Measurements from ENCODE around the gene RAB40C. TPM values are rescaled to one million over a fixed set of nuclear protein-coding genes. Genes with fewer than 3 reads are reported as not detected.
"Not testable (repeated sequence)": the region's sequence is repeated elsewhere in the genome, so short reads cannot be mapped to it uniquely, and the experiment has no call there.

RAB40C gene
- total and polyA plus RNA-seq, 4 donors: 6.1 to 11.0 (median 9.2) TPM

- TF ChIP-seq, protein P1, sequence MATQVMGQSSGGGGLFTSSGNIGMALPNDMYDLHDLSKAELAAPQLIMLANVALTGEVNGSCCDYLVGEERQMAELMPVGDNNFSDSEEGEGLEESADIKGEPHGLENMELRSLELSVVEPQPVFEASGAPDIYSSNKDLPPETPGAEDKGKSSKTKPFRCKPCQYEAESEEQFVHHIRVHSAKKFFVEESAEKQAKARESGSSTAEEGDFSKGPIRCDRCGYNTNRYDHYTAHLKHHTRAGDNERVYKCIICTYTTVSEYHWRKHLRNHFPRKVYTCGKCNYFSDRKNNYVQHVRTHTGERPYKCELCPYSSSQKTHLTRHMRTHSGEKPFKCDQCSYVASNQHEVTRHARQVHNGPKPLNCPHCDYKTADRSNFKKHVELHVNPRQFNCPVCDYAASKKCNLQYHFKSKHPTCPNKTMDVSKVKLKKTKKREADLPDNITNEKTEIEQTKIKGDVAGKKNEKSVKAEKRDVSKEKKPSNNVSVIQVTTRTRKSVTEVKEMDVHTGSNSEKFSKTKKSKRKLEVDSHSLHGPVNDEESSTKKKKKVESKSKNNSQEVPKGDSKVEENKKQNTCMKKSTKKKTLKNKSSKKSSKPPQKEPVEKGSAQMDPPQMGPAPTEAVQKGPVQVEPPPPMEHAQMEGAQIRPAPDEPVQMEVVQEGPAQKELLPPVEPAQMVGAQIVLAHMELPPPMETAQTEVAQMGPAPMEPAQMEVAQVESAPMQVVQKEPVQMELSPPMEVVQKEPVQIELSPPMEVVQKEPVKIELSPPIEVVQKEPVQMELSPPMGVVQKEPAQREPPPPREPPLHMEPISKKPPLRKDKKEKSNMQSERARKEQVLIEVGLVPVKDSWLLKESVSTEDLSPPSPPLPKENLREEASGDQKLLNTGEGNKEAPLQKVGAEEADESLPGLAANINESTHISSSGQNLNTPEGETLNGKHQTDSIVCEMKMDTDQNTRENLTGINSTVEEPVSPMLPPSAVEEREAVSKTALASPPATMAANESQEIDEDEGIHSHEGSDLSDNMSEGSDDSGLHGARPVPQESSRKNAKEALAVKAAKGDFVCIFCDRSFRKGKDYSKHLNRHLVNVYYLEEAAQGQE (IDR thresholded peaks at IDR 0.05): peak; percentile 24
- TF ChIP-seq FOXA2 (IDR thresholded peaks at IDR 0.05): peak; percentile 55
Measured at GRCh38 chr16:595942-596735, 6.3 kb downstream of the RAB40C start (continued).

DNA sequence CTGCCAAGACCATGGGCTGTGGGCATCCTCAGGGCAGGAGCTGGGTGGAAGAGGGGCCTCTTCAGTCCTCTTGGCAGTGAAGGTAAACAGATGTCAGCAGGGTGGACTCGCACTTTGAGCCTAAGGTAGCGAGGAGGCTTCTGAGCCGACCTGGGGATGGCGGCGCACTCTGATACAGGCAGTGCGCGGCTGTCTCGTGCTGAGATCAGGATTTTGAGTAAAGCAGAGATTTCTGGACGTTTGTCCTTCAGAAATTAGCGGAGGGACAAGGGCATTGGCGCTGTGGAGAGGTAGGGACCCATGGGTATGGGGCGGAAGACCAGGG lies 6.8 kb downstream of the RAB40C start:
- no peak for DNase-seq (ENCODE audit: low spot score)
- TF ChIP-seq, protein P2, sequence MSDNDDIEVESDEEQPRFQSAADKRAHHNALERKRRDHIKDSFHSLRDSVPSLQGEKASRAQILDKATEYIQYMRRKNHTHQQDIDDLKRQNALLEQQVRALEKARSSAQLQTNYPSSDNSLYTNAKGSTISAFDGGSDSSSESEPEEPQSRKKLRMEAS (IDR thresholded peaks at IDR 0.05): no peak
- TF ChIP-seq FOXA1 (IDR thresholded peaks at IDR 0.05) (no peak), ATF3 (IDR thresholded peaks at IDR 0.05) (no peak), HNF4G (IDR thresholded peaks at IDR 0.05) (no peak), NR2F2 (IDR thresholded peaks at IDR 0.05) (no peak), RAD21 (IDR thresholded peaks at IDR 0.05) (no peak), SP1 (IDR thresholded peaks at IDR 0.05) (no peak), EGR1 (IDR thresholded peaks at IDR 0.05; ENCODE audit: low read depth in 2 of 2) (no peak), ZBTB33 (IDR thresholded peaks at IDR 0.05) (no peak), FOXA2 (IDR thresholded peaks at IDR 0.05) (no peak), HNF4A (conservative IDR thresholded peaks at IDR 0.05) (no peak), TAF1 (conservative IDR thresholded peaks at IDR 0.05) (no peak)
- TF ChIP-seq, protein P1 (IDR thresholded peaks at IDR 0.05): no peak
- peaks cover 24 to 64% (median 52%) of the 10 kb centered on the region in 4 donors for H3K4me1 ChIP-seq (ENCODE audit: control insufficient read depth in 4 of 4, insufficient read depth in 4 of 4, low read length in 3 of 4)
- H3K27me3 ChIP-seq (ENCODE audit: control insufficient read depth in 4 of 4, insufficient read depth in 4 of 4, low read length in 3 of 4): no peaks in the 10 kb centered on the region
- no peaks in the 10 kb centered on the region for H3K9me3 ChIP-seq (ENCODE audit: control insufficient read depth in 4 of 4, low read length in 3 of 4)
- peak overlapping the region; percentile 6 to 92 for H3K27ac ChIP-seq (ENCODE audit: low read depth in 1 of 2, low read length in 2 of 2)
- H3K9ac ChIP-seq (ENCODE audit: low read depth in 1 of 2, low read length in 2 of 2): no peak overlapping the region
- H3K36me3 ChIP-seq (ENCODE audit: control insufficient read depth in 4 of 4, insufficient read depth in 3 of 4, low read depth in 1 of 4, low read length in 3 of 4): peaks cover 0 to 4% (median 2%) of the 10 kb centered on the region in 4 donors
- 88% methylated on average over 12 of the region's 12 CpGs for WGBS
- H3K4me3 ChIP-seq (ENCODE audit: low read depth in 1 of 3, low read length in 3 of 3): no peak overlapping the region

DNA sequence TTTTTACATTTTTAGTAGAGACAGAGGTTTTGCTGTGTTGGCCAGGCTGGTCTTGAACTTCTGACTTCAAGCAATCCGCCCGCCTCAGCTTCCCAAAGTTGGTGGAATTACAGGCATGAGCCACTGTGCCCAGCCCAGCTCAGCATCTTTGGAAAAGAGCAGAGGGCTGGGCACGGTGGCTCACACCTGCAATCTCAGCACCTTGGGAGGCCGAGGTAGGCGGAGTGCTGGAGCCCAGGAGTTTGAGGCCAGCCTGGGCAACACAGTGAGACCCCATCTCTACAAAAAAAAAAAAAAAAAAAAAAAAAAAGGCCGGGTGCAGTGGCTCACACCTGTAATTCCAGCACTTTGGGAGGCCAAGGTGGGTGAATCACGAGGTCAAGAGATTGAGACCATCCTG lies 7.8 kb downstream of the RAB40C start:
- H3K27ac ChIP-seq (ENCODE audit: low read depth in 1 of 2, low read length in 2 of 2); H3K9me3 ChIP-seq (ENCODE audit: control insufficient read depth in 4 of 4, low read length in 3 of 4); H3K27me3 ChIP-seq (ENCODE audit: control insufficient read depth in 4 of 4, insufficient read depth in 4 of 4, low read length in 3 of 4); H3K4me3 ChIP-seq (ENCODE audit: low read depth in 1 of 3, low read length in 3 of 3); DNase-seq (ENCODE audit: low spot score); H3K9ac ChIP-seq (ENCODE audit: low read depth in 1 of 2, low read length in 2 of 2); H3K36me3 ChIP-seq (ENCODE audit: control insufficient read depth in 4 of 4, insufficient read depth in 3 of 4, low read depth in 1 of 4, low read length in 3 of 4): not testable (repeated sequence)
- peaks cover 17 to 55% (median 43%) of the 10 kb centered on the region in 4 donors for H3K4me1 ChIP-seq (ENCODE audit: control insufficient read depth in 4 of 4, insufficient read depth in 4 of 4, low read length in 3 of 4)
- WGBS: 95% methylated on average over 7 of the region's 7 CpGs

Measured in liver (tissue), 9 donors.